NT2/D1 (cell line): ENCODE data around the gene GPR4.

Experiments
- SUZ12 ChIP-seq: IDR thresholded peaks from 2 replicates; pipeline ENCODE4 v1.6.1; 2011; ENCODE audit not compliant: insufficient read length, insufficient read depth; ENCODE audit errors: extremely low read depth
- YY1 ChIP-seq: IDR thresholded peaks from 2 replicates; pipeline ENCODE4 v1.6.1; 2011; ENCODE audit not compliant: insufficient read length, insufficient read depth

GRCh38 chr19:45643927-45644771 lies 42.1 kb upstream of the GPR4 start:
- TF ChIP-seq YY1, result no peak
- no peak for TF ChIP-seq SUZ12
